SK-N-SH (cell line): Measurements from ENCODE around the gene ODAM. TPM values are rescaled to one million over a fixed set of nuclear protein-coding genes. Genes with fewer than 3 reads are reported as not detected.

Source experiments
- CTCF ChIA-PET: fragments of 300-600, 350-600 bp; formaldehyde crosslinking; extraction: SDS; loops from one replicate; lab custom pipeline; 2021; lab: Yijun Ruan, JAX
- POLR2A ChIA-PET: fragments of 350-600 bp; sonication (Branson Sonifier 250); formaldehyde crosslinking; extraction: SDS; loops from one replicate; lab custom pipeline; 2020; ENCODE audit warnings: antibody characterized with exemption, inconsistent platforms; lab: Yijun Ruan, JAX
- DNase-seq: peaks from one replicate; pipeline ENCODE4 v3.0.0; 2012
- H2AFZ ChIP-seq: fragments of 200-600 bp; sonication (generic); 2 replicates; pipeline ENCODE4 v1.8.1; 2016; ENCODE audit warnings: antibody characterized with exemption, mild to moderate bottlenecking, low read depth
- H3F3A ChIP-seq: fragments of 200-600 bp; sonication (generic); replicated peaks from 2 replicates; pipeline ENCODE3; 2016; ENCODE audit warnings: antibody characterized with exemption, mild to moderate bottlenecking; ENCODE audit not compliant: insufficient read depth
- H3K27ac ChIP-seq, 2 experiments: fragments of 200-500 bp in 1 of 2; fragments of 200-600 bp in 1 of 2; sonication (Bioruptor generic) in 1 of 2; sonication (generic), shearing (Covaris generic) in 1 of 2; 2 replicates each; pipeline versions ENCODE4 v1.5.1 to v1.6.1; 2014 to 2016; ENCODE audit warnings: low read depth in 2 of 2, inconsistent platforms in 1 of 2, low read length in 1 of 2, mild to moderate bottlenecking in 1 of 2, mixed read lengths in 1 of 2
- H3K27me3 ChIP-seq: fragments of 200-600 bp; sonication (generic), shearing (Covaris generic); 2 replicates; pipeline ENCODE4 v1.6.1; 2016; ENCODE audit warnings: mixed run types; ENCODE audit not compliant: insufficient read depth
- H3K36me3 ChIP-seq, 2 experiments: fragments of 200-500 bp in 1 of 2; fragments of 200-600 bp in 1 of 2; sonication (Bioruptor generic) in 1 of 2; sonication (generic) in 1 of 2; replicated peaks in 1 of 2; 2 replicates each; pipeline versions ENCODE3 to v1.5.1; 2014 to 2016; ENCODE audit warnings: low read length in 1 of 2, mild to moderate bottlenecking in 1 of 2; ENCODE audit not compliant: insufficient read depth in 2 of 2, control insufficient read depth in 1 of 2
- H3K4me1 ChIP-seq, 2 experiments: fragments of 200-500 bp in 1 of 2; fragments of 200-600 bp in 1 of 2; sonication (Bioruptor generic) in 1 of 2; sonication (generic), shearing (Covaris generic) in 1 of 2; 2 replicates each; pipeline versions ENCODE4 v1.5.1 to v1.6.1; 2014 to 2016; ENCODE audit warnings: low read depth in 1 of 2, low read length in 1 of 2, mixed run types in 1 of 2; ENCODE audit not compliant: insufficient read depth in 2 of 2, control insufficient read depth in 1 of 2
- H3K4me2 ChIP-seq: fragments of 200-600 bp; sonication (generic), shearing (Covaris generic); 2 replicates; pipeline ENCODE4 v1.6.1; 2017; ENCODE audit warnings: mixed run types
- H3K4me3 ChIP-seq, 2 experiments: fragments of 200-500 bp in 1 of 2; fragments of 200-600 bp in 1 of 2; sonication (Bioruptor generic) in 1 of 2; sonication (generic), shearing (Covaris generic) in 1 of 2; 2 replicates each; pipeline versions ENCODE4 v1.5.1 to v1.8.1; 2014 to 2016; ENCODE audit warnings: low read depth in 2 of 2, inconsistent platforms in 1 of 2, low read length in 1 of 2, mild to moderate bottlenecking in 1 of 2, mixed read lengths in 1 of 2, moderate library complexity in 1 of 2
- H3K79me2 ChIP-seq: fragments of 200-600 bp; sonication (generic); 2 replicates; pipeline ENCODE4 v1.8.1; 2017; ENCODE audit warnings: mild to moderate bottlenecking; ENCODE audit not compliant: insufficient read depth
- H3K9ac ChIP-seq: fragments of 200-600 bp; sonication (generic); 2 replicates; pipeline ENCODE4 v1.6.1; 2017; ENCODE audit warnings: mixed run types
- H3K9me2 ChIP-seq: fragments of 200-600 bp; sonication (generic); 2 replicates; pipeline ENCODE4 v1.6.1; 2017; ENCODE audit warnings: mixed run types
- H3K9me3 ChIP-seq: fragments of 200-600 bp; sonication (generic); 2 replicates; pipeline ENCODE4 v1.6.1; 2017; ENCODE audit warnings: mixed run types, mild to moderate bottlenecking, moderate library complexity
- H4K20me1 ChIP-seq: fragments of 200-600 bp; sonication (generic); 2 replicates; pipeline ENCODE4 v1.6.1; 2017; ENCODE audit warnings: mild to moderate bottlenecking, mixed run types; ENCODE audit not compliant: insufficient read depth
- CHD2 ChIP-seq: fragments of 150-350 bp; IDR thresholded peaks from 2 replicates; pipeline ENCODE4 v1.6.1; 2018; ENCODE audit warnings: low read length; ENCODE audit not compliant: partially characterized antibody
- FOXJ3 ChIP-seq: sonication (generic); formaldehyde crosslinking; IDR thresholded peaks from 2 replicates; pipeline ENCODE4 v1.5.1; 2020; ENCODE audit warnings: mild to moderate bottlenecking, missing genetic modification reagents
- FOXM1 ChIP-seq: IDR thresholded peaks from 2 replicates; pipeline ENCODE4 v1.4.0; 2012; ENCODE audit warnings: low read depth, mild to moderate bottlenecking
- GABPA ChIP-seq: IDR thresholded peaks from 2 replicates; pipeline ENCODE4 v1.4.0; 2012; ENCODE audit warnings: low read depth, mild to moderate bottlenecking
- MEF2A ChIP-seq: IDR thresholded peaks from 2 replicates; pipeline ENCODE4 v1.4.0; 2012; ENCODE audit warnings: low read depth, borderline replicate concordance
- MXI1 ChIP-seq: IDR thresholded peaks from 2 replicates; pipeline ENCODE4 v1.6.1; 2012; ENCODE audit warnings: mild to moderate bottlenecking, low read depth, low read length, improper control_type of control experiment
- RAD21 ChIP-seq: IDR thresholded peaks from 2 replicates; pipeline ENCODE4 v1.6.1; 2012; ENCODE audit warnings: mild to moderate bottlenecking, low read length
- RFX5 ChIP-seq: IDR thresholded peaks from 2 replicates; pipeline ENCODE4 v1.6.1; 2012; ENCODE audit warnings: mild to moderate bottlenecking, improper control_type of control experiment, low read length
- SMC3 ChIP-seq: IDR thresholded peaks from 2 replicates; pipeline ENCODE4 v1.6.1; 2012; ENCODE audit warnings: low read depth, low read length, improper control_type of control experiment
- TAF1 ChIP-seq: IDR thresholded peaks from 2 replicates; pipeline ENCODE4 v1.6.1; 2012; ENCODE audit warnings: low read depth, mild to moderate bottlenecking, low read length, moderate library complexity, borderline replicate concordance
- TCF12 ChIP-seq: IDR thresholded peaks from 2 replicates; pipeline ENCODE4 v1.4.0; 2012
- TEAD4 ChIP-seq: IDR thresholded peaks from 2 replicates; pipeline ENCODE4 v1.4.0; 2012; ENCODE audit warnings: mild to moderate bottlenecking, borderline replicate concordance; ENCODE audit not compliant: insufficient read depth
- WGBS: methylation state at CpG from one replicate; pipeline ENCODE4 v1.1.6; 2017; ENCODE audit warnings: low lambda C conversion rate; 5-methylcytosine and 5-hydroxymethylcytosine counted together
- polyA plus RNA-seq, 3 experiments: library from polyadenylated mRNA; depleted of rRNA; stranded (reverse); fragments of >200 nt; gene quantifications; 2 replicates each; pipeline ENCODE4 v1.2.3, GENCODE V29; 2012
- TF ChIP-seq, protein P1 (sequence below): IDR thresholded peaks from 2 replicates; pipeline ENCODE4 v1.4.0; 2012; ENCODE audit warnings: low read depth, borderline replicate concordance
- TF ChIP-seq, protein P2 (sequence below): IDR thresholded peaks from 2 replicates; pipeline ENCODE4 v1.6.1; 2012; ENCODE audit warnings: mild to moderate bottlenecking, low read depth, low read length, moderate library complexity
- TF ChIP-seq, protein P3 (sequence below): fragments of 150-350 bp; IDR thresholded peaks from 2 replicates; pipeline ENCODE4 v1.6.1; 2016; ENCODE audit warnings: mild to moderate bottlenecking, low read depth, low read length
- TF ChIP-seq, protein P4 (sequence below): IDR thresholded peaks from 2 replicates; pipeline ENCODE4 v1.4.0; 2012; ENCODE audit warnings: low read depth, borderline replicate concordance
- TF ChIP-seq, protein P5 (sequence below): fragments of 200-600 bp; sonication (generic); IDR thresholded peaks from 2 replicates; pipeline ENCODE4 v1.6.1; 2017; ENCODE audit warnings: antibody characterized with exemption, mild to moderate bottlenecking, moderate library complexity

The ODAM gene
- polyA plus RNA-seq, 1 of the 3 experiments (the other 2 are of a cell fraction): not detected

DNA sequence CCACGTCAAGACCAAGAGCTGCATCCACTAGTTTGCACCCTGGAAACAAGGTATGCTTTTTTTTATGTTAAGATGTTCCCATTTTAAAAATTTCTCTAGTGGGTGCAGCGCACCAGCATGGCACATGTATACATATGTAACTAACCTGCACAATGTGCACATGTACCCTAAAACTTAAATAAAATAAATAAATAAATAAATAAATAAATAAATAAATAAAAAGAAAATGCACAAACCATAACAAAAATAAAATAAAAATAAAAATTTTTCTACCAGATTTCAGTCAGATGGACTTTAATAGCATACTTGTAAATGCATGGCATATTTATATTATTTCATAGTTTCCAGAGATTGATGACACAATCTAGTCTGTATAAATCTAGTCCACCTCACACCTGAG, 43.4 kb upstream of the ODAM start:
- H3K9me3 ChIP-seq: no peaks in the 10 kb centered on the region
- H4K20me1 ChIP-seq: no peaks in the 10 kb centered on the region
- ChIA-PET POLR2A (no interaction called here), CTCF (no interaction called here)
- no peak overlapping the region for H2AFZ ChIP-seq
- H3K9me2 ChIP-seq: no peaks in the 10 kb centered on the region
- WGBS: 12% methylated on average over 2 of the region's 2 CpGs
- H3K36me3 ChIP-seq: no peaks in the 10 kb centered on the region
- no peaks in the 10 kb centered on the region for H3K27me3 ChIP-seq
- no peaks in the 10 kb centered on the region for H3K4me1 ChIP-seq
- no peaks in the 10 kb centered on the region for H3K79me2 ChIP-seq
- H3K27ac ChIP-seq: no peak overlapping the region
- no peaks in the 10 kb centered on the region for H3F3A ChIP-seq
- no peak for DNase-seq
- no peak overlapping the region for H3K4me2 ChIP-seq
- no peak for TF ChIP-seq TCF12
- no peak for TF ChIP-seq CHD2
- no peak for TF ChIP-seq TAF1
- TF ChIP-seq, protein P1, sequence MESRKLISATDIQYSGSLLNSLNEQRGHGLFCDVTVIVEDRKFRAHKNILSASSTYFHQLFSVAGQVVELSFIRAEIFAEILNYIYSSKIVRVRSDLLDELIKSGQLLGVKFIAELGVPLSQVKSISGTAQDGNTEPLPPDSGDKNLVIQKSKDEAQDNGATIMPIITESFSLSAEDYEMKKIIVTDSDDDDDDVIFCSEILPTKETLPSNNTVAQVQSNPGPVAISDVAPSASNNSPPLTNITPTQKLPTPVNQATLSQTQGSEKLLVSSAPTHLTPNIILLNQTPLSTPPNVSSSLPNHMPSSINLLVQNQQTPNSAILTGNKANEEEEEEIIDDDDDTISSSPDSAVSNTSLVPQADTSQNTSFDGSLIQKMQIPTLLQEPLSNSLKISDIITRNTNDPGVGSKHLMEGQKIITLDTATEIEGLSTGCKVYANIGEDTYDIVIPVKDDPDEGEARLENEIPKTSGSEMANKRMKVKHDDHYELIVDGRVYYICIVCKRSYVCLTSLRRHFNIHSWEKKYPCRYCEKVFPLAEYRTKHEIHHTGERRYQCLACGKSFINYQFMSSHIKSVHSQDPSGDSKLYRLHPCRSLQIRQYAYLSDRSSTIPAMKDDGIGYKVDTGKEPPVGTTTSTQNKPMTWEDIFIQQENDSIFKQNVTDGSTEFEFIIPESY: no peak
- no peak for TF ChIP-seq RAD21
- TF ChIP-seq FOXJ3: no peak
- no peak overlapping the region for H3K9ac ChIP-seq
- H3K4me3 ChIP-seq: no peak overlapping the region

DNA sequence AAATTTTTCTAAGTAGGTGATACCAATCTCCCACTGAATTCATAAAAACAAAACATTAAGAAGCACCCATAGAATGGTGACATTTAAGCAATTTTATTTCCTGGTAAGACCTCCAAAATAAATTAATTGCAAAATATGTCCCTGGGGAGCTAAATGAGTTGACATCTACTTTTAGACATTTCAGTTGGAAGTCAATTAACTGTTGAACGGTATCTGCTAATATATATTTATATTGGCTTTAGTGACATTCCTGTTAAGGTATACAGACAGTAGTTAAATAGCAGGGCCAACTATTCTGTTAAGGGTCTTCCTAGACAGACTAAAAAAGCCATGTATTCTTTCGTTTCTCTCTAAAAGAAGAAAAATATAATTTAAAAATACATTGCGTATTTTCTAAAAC, 41.6 kb upstream of the ODAM start, which contains the start of gene PRR27:
Gene PRR27 (plus strand): TSS at position 301 of the 400 bp plus-strand sequence. CDS start 139 bp downstream, outside the sequence.
- no peak for DNase-seq
- H4K20me1 ChIP-seq: no peaks in the 10 kb centered on the region
- 29% methylated on average over 3 of the region's 3 CpGs for WGBS
- H3K9me3 ChIP-seq: no peaks in the 10 kb centered on the region
- no peak within 1 kb of the TSS for H3K9ac ChIP-seq
- no peak within 1 kb of the TSS for H3K4me2 ChIP-seq
- POLR2A ChIA-PET: no interaction called here
- no peak within 1 kb of the TSS for H2AFZ ChIP-seq
- no peaks in the 10 kb centered on the region for H3F3A ChIP-seq
- no peak within 1 kb of the TSS for H3K27ac ChIP-seq
- no peaks in the 10 kb centered on the region for H3K79me2 ChIP-seq
- TF ChIP-seq, protein P2, sequence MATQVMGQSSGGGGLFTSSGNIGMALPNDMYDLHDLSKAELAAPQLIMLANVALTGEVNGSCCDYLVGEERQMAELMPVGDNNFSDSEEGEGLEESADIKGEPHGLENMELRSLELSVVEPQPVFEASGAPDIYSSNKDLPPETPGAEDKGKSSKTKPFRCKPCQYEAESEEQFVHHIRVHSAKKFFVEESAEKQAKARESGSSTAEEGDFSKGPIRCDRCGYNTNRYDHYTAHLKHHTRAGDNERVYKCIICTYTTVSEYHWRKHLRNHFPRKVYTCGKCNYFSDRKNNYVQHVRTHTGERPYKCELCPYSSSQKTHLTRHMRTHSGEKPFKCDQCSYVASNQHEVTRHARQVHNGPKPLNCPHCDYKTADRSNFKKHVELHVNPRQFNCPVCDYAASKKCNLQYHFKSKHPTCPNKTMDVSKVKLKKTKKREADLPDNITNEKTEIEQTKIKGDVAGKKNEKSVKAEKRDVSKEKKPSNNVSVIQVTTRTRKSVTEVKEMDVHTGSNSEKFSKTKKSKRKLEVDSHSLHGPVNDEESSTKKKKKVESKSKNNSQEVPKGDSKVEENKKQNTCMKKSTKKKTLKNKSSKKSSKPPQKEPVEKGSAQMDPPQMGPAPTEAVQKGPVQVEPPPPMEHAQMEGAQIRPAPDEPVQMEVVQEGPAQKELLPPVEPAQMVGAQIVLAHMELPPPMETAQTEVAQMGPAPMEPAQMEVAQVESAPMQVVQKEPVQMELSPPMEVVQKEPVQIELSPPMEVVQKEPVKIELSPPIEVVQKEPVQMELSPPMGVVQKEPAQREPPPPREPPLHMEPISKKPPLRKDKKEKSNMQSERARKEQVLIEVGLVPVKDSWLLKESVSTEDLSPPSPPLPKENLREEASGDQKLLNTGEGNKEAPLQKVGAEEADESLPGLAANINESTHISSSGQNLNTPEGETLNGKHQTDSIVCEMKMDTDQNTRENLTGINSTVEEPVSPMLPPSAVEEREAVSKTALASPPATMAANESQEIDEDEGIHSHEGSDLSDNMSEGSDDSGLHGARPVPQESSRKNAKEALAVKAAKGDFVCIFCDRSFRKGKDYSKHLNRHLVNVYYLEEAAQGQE: no peak
- TF ChIP-seq TCF12 (no peak), RFX5 (no peak), MXI1 (no peak), MEF2A (no peak), FOXJ3 (no peak), GABPA (no peak), FOXM1 (no peak), SMC3 (no peak), TEAD4 (no peak)
- TF ChIP-seq, protein P3, sequence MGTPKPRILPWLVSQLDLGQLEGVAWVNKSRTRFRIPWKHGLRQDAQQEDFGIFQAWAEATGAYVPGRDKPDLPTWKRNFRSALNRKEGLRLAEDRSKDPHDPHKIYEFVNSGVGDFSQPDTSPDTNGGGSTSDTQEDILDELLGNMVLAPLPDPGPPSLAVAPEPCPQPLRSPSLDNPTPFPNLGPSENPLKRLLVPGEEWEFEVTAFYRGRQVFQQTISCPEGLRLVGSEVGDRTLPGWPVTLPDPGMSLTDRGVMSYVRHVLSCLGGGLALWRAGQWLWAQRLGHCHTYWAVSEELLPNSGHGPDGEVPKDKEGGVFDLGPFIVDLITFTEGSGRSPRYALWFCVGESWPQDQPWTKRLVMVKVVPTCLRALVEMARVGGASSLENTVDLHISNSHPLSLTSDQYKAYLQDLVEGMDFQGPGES: no peak
- TF ChIP-seq, protein P4, sequence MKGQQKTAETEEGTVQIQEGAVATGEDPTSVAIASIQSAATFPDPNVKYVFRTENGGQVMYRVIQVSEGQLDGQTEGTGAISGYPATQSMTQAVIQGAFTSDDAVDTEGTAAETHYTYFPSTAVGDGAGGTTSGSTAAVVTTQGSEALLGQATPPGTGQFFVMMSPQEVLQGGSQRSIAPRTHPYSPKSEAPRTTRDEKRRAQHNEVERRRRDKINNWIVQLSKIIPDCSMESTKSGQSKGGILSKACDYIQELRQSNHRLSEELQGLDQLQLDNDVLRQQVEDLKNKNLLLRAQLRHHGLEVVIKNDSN: no peak
- TF ChIP-seq, protein P5, sequence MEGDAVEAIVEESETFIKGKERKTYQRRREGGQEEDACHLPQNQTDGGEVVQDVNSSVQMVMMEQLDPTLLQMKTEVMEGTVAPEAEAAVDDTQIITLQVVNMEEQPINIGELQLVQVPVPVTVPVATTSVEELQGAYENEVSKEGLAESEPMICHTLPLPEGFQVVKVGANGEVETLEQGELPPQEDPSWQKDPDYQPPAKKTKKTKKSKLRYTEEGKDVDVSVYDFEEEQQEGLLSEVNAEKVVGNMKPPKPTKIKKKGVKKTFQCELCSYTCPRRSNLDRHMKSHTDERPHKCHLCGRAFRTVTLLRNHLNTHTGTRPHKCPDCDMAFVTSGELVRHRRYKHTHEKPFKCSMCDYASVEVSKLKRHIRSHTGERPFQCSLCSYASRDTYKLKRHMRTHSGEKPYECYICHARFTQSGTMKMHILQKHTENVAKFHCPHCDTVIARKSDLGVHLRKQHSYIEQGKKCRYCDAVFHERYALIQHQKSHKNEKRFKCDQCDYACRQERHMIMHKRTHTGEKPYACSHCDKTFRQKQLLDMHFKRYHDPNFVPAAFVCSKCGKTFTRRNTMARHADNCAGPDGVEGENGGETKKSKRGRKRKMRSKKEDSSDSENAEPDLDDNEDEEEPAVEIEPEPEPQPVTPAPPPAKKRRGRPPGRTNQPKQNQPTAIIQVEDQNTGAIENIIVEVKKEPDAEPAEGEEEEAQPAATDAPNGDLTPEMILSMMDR: no peak
- TF ChIP-seq, all 33 proteins: peak for 0
- Histone ChIP-seq H3K9me2 (no peaks in the 10 kb centered on the region), H3K4me1 (no peaks in the 10 kb centered on the region), H3K27me3 (no peaks in the 10 kb centered on the region), H3K4me3 (no peak within 1 kb of the TSS), H3K36me3 (no peaks in the 10 kb centered on the region)
- CTCF ChIA-PET: no interaction called here
